HepG2 (cell line): ENCODE data around the gene CDK10. TPM values are rescaled to one million over a fixed set of nuclear protein-coding genes. Genes with fewer than 3 reads are reported as not detected.
A peak's percentile ranks its signal among the peaks of the same experiment; 100 is the strongest.

ENCODE experiments used
- HDAC2 ChIP-seq: sonication (generic); formaldehyde crosslinking; IDR thresholded peaks from 2 replicates; pipeline ENCODE4 v1.4.0; 2020; ENCODE audit warnings: missing genetic modification reagents
- IRF2 ChIP-seq: IDR thresholded peaks from 2 replicates; pipeline ENCODE4 v1.6.1; 2018; ENCODE audit warnings: missing genetic modification reagents, missing compliant biosample characterization
- SSRP1 ChIP-seq: IDR thresholded peaks from 2 replicates; pipeline ENCODE4 v1.6.1; 2016; ENCODE audit warnings: control low read depth
- YY1 ChIP-seq: IDR thresholded peaks from 2 replicates; pipeline ENCODE4 v1.6.1; 2011; ENCODE audit warnings: low read length, low read depth, moderate library complexity, mild to moderate bottlenecking; ENCODE audit not compliant: insufficient read depth, insufficient replicate concordance
- ZNF333 ChIP-seq: sonication (generic); formaldehyde crosslinking; IDR thresholded peaks from 2 replicates; pipeline ENCODE4 v1.4.0; 2020; ENCODE audit warnings: mild to moderate bottlenecking, missing genetic modification reagents, borderline replicate concordance
- polyA plus RNA-seq, 8 experiments: library from polyadenylated mRNA; depleted of rRNA in 3 of 8; stranded (reverse) in 7 of 8; unstranded in 1 of 8; fragments of >200 nt; fragmentation: Illumina TruSeq in 4 of 8; extraction: Trizol in 4 of 8; gene quantifications; 2 replicates each; pipeline versions ENCODE4 v1.2.1 to v1.2.3, GENCODE V29; 2011 to 2016; ENCODE audit warnings: low read depth in 4 of 8, missing spikeins in 1 of 8, mixed read lengths in 1 of 8; ENCODE audit not compliant: insufficient read depth in 1 of 8
- total RNA-seq, 5 experiments: library from RNA; depleted of rRNA; stranded (reverse); fragments of >200 nt; fragmentation: Illumina TruSeq; extraction: Trizol; gene quantifications; 2 replicates each; pipeline ENCODE4 v1.2.3, GENCODE V29; 2016; ENCODE audit warnings: low read depth in 1 of 5
- TF ChIP-seq, protein P1 (sequence below): fragments of 450-650 bp; IDR thresholded peaks from 2 replicates; pipeline ENCODE4 v1.6.1; 2017; ENCODE audit warnings: mild to moderate bottlenecking
- TF ChIP-seq, protein P2 (sequence below), 2 experiments: sonication (generic) in 1 of 2; formaldehyde crosslinking in 1 of 2; IDR thresholded peaks; 2 replicates each; pipeline versions ENCODE4 v1.6.1 to v1.9.0; 2014 to 2022; ENCODE audit warnings: antibody characterized with exemption in 1 of 2, borderline replicate concordance in 1 of 2, inconsistent platforms in 1 of 2, low read depth in 1 of 2, missing genetic modification reagents in 1 of 2
- TF ChIP-seq, protein P3 (sequence below): sonication (generic); formaldehyde crosslinking; IDR thresholded peaks from 2 replicates; pipeline ENCODE4 v1.4.0; 2020; ENCODE audit warnings: mild to moderate bottlenecking, missing genetic modification reagents

The CDK10 gene
- total and polyA plus RNA-seq, 2 of the 13 experiments (the other 11 are each of a cell fraction or from before 2014, with no cell fraction given): 2.5 to 3.9 TPM

DNA sequence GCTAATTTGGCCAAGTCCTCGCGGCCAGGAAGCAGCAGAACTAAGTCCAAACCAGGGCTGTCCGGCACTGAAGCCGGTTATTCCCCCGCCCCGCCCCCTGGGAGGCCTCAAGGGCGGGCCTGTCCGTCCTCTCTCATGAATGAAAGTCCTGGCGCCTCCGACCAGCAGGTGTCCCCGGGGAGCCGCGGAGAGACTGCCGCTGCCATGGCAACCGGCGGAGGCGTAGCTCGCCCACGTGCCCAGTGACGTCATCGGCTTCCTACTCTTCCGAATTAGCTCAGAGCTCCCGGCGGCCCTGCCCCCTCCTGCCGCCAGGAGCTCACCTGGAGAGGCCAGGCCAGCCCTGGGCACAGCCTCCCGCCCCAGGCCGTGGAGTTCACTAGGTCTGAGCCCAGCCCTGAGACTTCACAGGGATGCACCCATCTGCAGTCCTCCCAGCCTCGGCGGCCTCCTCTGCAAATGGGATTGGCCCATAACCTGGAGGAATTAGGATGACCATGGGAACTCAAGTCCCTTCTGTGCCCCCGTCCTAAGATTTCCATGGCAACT, 13.7 kb downstream of the CDK10 start (continued):
- TF ChIP-seq, protein P1, sequence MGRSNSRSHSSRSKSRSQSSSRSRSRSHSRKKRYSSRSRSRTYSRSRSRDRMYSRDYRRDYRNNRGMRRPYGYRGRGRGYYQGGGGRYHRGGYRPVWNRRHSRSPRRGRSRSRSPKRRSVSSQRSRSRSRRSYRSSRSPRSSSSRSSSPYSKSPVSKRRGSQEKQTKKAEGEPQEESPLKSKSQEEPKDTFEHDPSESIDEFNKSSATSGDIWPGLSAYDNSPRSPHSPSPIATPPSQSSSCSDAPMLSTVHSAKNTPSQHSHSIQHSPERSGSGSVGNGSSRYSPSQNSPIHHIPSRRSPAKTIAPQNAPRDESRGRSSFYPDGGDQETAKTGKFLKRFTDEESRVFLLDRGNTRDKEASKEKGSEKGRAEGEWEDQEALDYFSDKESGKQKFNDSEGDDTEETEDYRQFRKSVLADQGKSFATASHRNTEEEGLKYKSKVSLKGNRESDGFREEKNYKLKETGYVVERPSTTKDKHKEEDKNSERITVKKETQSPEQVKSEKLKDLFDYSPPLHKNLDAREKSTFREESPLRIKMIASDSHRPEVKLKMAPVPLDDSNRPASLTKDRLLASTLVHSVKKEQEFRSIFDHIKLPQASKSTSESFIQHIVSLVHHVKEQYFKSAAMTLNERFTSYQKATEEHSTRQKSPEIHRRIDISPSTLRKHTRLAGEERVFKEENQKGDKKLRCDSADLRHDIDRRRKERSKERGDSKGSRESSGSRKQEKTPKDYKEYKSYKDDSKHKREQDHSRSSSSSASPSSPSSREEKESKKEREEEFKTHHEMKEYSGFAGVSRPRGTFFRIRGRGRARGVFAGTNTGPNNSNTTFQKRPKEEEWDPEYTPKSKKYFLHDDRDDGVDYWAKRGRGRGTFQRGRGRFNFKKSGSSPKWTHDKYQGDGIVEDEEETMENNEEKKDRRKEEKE: no peak
- TF ChIP-seq YY1: peak; percentile 77
- TF ChIP-seq, protein P2, sequence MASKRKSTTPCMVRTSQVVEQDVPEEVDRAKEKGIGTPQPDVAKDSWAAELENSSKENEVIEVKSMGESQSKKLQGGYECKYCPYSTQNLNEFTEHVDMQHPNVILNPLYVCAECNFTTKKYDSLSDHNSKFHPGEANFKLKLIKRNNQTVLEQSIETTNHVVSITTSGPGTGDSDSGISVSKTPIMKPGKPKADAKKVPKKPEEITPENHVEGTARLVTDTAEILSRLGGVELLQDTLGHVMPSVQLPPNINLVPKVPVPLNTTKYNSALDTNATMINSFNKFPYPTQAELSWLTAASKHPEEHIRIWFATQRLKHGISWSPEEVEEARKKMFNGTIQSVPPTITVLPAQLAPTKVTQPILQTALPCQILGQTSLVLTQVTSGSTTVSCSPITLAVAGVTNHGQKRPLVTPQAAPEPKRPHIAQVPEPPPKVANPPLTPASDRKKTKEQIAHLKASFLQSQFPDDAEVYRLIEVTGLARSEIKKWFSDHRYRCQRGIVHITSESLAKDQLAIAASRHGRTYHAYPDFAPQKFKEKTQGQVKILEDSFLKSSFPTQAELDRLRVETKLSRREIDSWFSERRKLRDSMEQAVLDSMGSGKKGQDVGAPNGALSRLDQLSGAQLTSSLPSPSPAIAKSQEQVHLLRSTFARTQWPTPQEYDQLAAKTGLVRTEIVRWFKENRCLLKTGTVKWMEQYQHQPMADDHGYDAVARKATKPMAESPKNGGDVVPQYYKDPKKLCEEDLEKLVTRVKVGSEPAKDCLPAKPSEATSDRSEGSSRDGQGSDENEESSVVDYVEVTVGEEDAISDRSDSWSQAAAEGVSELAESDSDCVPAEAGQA (IDR thresholded peaks at IDR 0.05; ENCODE audit: low read depth): peak; percentile 87
- TF ChIP-seq, protein P2 (CRISPR knock-in tag; IDR thresholded peaks at IDR 0.05; ENCODE audit: borderline replicate concordance): no peak
- no peak; the same call in 1 of the 2 replicates for TF ChIP-seq ZNF333
- TF ChIP-seq, protein P3, sequence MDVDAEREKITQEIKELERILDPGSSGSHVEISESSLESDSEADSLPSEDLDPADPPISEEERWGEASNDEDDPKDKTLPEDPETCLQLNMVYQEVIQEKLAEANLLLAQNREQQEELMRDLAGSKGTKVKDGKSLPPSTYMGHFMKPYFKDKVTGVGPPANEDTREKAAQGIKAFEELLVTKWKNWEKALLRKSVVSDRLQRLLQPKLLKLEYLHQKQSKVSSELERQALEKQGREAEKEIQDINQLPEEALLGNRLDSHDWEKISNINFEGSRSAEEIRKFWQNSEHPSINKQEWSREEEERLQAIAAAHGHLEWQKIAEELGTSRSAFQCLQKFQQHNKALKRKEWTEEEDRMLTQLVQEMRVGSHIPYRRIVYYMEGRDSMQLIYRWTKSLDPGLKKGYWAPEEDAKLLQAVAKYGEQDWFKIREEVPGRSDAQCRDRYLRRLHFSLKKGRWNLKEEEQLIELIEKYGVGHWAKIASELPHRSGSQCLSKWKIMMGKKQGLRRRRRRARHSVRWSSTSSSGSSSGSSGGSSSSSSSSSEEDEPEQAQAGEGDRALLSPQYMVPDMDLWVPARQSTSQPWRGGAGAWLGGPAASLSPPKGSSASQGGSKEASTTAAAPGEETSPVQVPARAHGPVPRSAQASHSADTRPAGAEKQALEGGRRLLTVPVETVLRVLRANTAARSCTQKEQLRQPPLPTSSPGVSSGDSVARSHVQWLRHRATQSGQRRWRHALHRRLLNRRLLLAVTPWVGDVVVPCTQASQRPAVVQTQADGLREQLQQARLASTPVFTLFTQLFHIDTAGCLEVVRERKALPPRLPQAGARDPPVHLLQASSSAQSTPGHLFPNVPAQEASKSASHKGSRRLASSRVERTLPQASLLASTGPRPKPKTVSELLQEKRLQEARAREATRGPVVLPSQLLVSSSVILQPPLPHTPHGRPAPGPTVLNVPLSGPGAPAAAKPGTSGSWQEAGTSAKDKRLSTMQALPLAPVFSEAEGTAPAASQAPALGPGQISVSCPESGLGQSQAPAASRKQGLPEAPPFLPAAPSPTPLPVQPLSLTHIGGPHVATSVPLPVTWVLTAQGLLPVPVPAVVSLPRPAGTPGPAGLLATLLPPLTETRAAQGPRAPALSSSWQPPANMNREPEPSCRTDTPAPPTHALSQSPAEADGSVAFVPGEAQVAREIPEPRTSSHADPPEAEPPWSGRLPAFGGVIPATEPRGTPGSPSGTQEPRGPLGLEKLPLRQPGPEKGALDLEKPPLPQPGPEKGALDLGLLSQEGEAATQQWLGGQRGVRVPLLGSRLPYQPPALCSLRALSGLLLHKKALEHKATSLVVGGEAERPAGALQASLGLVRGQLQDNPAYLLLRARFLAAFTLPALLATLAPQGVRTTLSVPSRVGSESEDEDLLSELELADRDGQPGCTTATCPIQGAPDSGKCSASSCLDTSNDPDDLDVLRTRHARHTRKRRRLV (CRISPR knock-in tag): no peak; the same call in 1 of the 2 replicates
- TF ChIP-seq IRF2: peak; percentile 74; the same call in 1 of the 2 replicates
- no peak for TF ChIP-seq SSRP1 (CRISPR knock-in tag)
- peak; percentile 91 for TF ChIP-seq HDAC2 (CRISPR knock-in tag)
